Astrocyte (in vitro differentiated cells and primary cell): Measurements from ENCODE around the gene TGOLN2.

Experiments used
- CTCF ChIP-seq: IDR thresholded peaks from 2 replicates; pipeline ENCODE4 v1.5.1; 2011; ENCODE audit warnings: low read depth, mild to moderate bottlenecking, inconsistent platforms, low read length, moderate library complexity; ENCODE audit not compliant: insufficient read depth
- EZH2 ChIP-seq: IDR thresholded peaks from 2 replicates; pipeline ENCODE4 v1.6.1; 2012; ENCODE audit warnings: mild to moderate bottlenecking, low read length, inconsistent platforms; ENCODE audit not compliant: insufficient read depth

GRCh38 chr2:85272357-85272756, 55.4 kb downstream of the TGOLN2 start:
- TF ChIP-seq CTCF (no peak), EZH2 (no peak)
